Measurements from ENCODE around the gene TRIM31.
A peak's percentile ranks its signal among the peaks of the same experiment; 100 is the strongest.
"Not testable (repeated sequence)": the region's sequence is repeated elsewhere in the genome, so short reads cannot be mapped to it uniquely, and the experiment has no call there.

Gene TRIM31

GRCh38 chr6:30147096-30147495 lies 34.2 kb upstream of the TRIM31 start:
- DNase-seq: no peak

- DNase-seq: no peak
Observed at GRCh38 chr6:30145818-30146217, 32.9 kb upstream of the TRIM31 start.

GRCh38 chr6:30144811-30145210 lies 31.9 kb upstream of the TRIM31 start:
- DNase-seq: no peak

- DNase-seq: no peak
Observed at GRCh38 chr6:30143780-30144179, 30.9 kb upstream of the TRIM31 start.

- DNase-seq: no peak
Observed at GRCh38 chr6:30142665-30143064, 29.8 kb upstream of the TRIM31 start.

- not testable (repeated sequence) for DNase-seq
Observed at GRCh38 chr6:30140240-30140639, 27.4 kb upstream of the TRIM31 start.

GRCh38 chr6:30136570-30137286 lies 23.8 kb upstream of the TRIM31 start:
- DNase-seq: peak; percentile 44

GRCh38 chr6:30135757-30136156 lies 22.9 kb upstream of the TRIM31 start, which contains the start of gene TRIM40:
Gene TRIM40 (plus strand): TSS chr6:30136140. CDS start chr6:30137037, 897 bp downstream.
- DNase-seq: no peak

- no peak for DNase-seq
Observed at GRCh38 chr6:30135147-30135546, 22.3 kb upstream of the TRIM31 start.

- no peak for DNase-seq
Observed at GRCh38 chr6:30131947-30132497, 19.1 kb upstream of the TRIM31 start.

- peak; percentile 77 for DNase-seq
Observed at GRCh38 chr6:30130887-30131862, 18.3 kb upstream of the TRIM31 start.

- DNase-seq: no peak
Observed at GRCh38 chr6:30130179-30130679, 17.3 kb upstream of the TRIM31 start.

GRCh38 chr6:30129265-30130178 lies 16.6 kb upstream of the TRIM31 start:
- DNase-seq: no peak

- DNase-seq: no peak
Observed at GRCh38 chr6:30127238-30128093, 14.6 kb upstream of the TRIM31 start.

- peak; percentile 71 for DNase-seq
Observed at GRCh38 chr6:30122515-30122914, 9.6 kb upstream of the TRIM31 start.

GRCh38 chr6:30121446-30122366 lies 8.8 kb upstream of the TRIM31 start:
- DNase-seq: no peak

- not testable (repeated sequence) for DNase-seq
Observed at GRCh38 chr6:30118691-30119090, 5.8 kb upstream of the TRIM31 start.

GRCh38 chr6:30116724-30117123 lies 3.8 kb upstream of the TRIM31 start:
- DNase-seq: no peak

GRCh38 chr6:30113841-30114240 lies 951 bp upstream of the TRIM31 start:
- DNase-seq: no peak

GRCh38 chr6:30112402-30112994 lies 392 bp downstream of the TRIM31 start:
- no peak for DNase-seq
